ENCODE results near the gene GPR155.

DNA sequence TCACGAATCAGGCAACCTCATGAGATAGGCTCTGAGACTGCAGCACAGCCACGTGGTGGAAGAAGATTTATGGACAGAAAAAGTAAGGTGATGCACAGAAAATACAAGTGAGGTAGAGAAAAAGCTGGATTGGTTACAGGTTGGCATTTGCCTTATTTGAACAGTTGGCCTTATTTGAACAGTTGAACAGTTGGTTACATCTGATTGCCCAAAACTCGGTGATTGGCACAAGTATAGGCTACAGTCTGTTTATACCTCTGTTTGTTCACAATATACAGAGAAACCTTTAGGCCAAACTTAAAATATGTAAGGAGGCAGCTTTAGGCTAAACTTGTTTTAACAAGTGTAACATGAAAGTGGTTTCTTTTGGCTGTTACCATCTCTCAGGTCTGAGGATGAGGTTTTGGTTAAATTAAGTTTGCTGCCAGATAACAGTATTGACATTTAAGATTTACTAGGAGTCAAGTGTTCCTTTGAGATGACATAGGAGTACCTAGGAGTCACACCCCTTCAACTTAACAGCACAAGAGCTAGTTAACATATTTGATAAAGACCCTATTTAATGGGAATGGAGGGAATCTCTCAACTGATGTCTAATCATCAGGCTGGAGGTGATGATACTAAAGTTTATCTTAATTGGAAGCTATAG is 16.5 kb upstream of the GPR155 start:
- TF ChIP-seq, protein P1, sequence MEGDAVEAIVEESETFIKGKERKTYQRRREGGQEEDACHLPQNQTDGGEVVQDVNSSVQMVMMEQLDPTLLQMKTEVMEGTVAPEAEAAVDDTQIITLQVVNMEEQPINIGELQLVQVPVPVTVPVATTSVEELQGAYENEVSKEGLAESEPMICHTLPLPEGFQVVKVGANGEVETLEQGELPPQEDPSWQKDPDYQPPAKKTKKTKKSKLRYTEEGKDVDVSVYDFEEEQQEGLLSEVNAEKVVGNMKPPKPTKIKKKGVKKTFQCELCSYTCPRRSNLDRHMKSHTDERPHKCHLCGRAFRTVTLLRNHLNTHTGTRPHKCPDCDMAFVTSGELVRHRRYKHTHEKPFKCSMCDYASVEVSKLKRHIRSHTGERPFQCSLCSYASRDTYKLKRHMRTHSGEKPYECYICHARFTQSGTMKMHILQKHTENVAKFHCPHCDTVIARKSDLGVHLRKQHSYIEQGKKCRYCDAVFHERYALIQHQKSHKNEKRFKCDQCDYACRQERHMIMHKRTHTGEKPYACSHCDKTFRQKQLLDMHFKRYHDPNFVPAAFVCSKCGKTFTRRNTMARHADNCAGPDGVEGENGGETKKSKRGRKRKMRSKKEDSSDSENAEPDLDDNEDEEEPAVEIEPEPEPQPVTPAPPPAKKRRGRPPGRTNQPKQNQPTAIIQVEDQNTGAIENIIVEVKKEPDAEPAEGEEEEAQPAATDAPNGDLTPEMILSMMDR (IDR thresholded peaks at IDR 0.05), result no peak
- TF ChIP-seq POLR2A (IDR thresholded peaks at IDR 0.05), result no peak

Measured in Peyer's patch (tissue), 4 donors.